K562 (cell line): ENCODE data around the gene PTGIS. TPM values are rescaled to one million over a fixed set of nuclear protein-coding genes. Genes with fewer than 3 reads are reported as not detected.

Experiments used
- ATAC-seq: fragments of 200-7000 bp; cut with Tn5 transposase; 3 replicates; pipeline ENCODE4 v1.9.1; 2020; ENCODE audit warnings: moderate library complexity
- BruUV-seq: library from RNA; stranded (reverse); fragments of 400-500 nt; replicated peaks from 2 replicates; lab custom pipeline; 2021; lab: Mats Ljungman, UMichigan
- CTCF ChIA-PET: fragments of 300-600 bp; formaldehyde crosslinking; extraction: SDS; loops from one replicate; lab custom pipeline; 2021; ENCODE audit warnings: low intra/inter-chr PET ratio; lab: Yijun Ruan, JAX
- POLR2A ChIA-PET: fragments of 300-600, 350-650 bp; sonication (Branson Sonifier 250); formaldehyde crosslinking; extraction: SDS; loops from one replicate; lab custom pipeline; 2021; ENCODE audit warnings: antibody characterized with exemption, inconsistent platforms; lab: Yijun Ruan, JAX
- DNase-seq, 4 experiments: peaks; one replicate each; pipeline versions ENCODE4 v3.0.0 to v3.0.0-alpha.2; 2011 to 2018; ENCODE audit warnings: low spot score in 3 of 4, mixed read lengths in 3 of 4; ENCODE audit errors: extremely low read depth in 1 of 4
- FAIRE-seq: peaks from 2 replicates; lab custom pipeline; 2011; peaks lifted over from hg19 to GRCh38; lab: Jason Lieb, UNC
- H2AFZ ChIP-seq: 2 replicates; pipeline ENCODE4 v1.6.0; 2011; ENCODE audit warnings: low read depth, low read length, control low read depth, inconsistent platforms
- H3K27ac ChIP-seq: fragments of 200-600 bp; 3 replicates; pipeline ENCODE4 v1.8.0; 2011; ENCODE audit warnings: low read depth, mild to moderate bottlenecking, control low read depth, inconsistent platforms, low read length, moderate library complexity, mixed read lengths; ENCODE audit errors: extremely low read depth
- H3K27me3 ChIP-seq, 2 experiments: fragments of 300-600 bp in 1 of 2; 2 replicates in 1 of 2; 3 replicates in 1 of 2; pipeline versions ENCODE4 v1.6.0 to v1.8.0; 2011; ENCODE audit warnings: inconsistent platforms in 2 of 2, low read length in 2 of 2, mild to moderate bottlenecking in 1 of 2, mixed read lengths in 1 of 2, moderate library complexity in 1 of 2; ENCODE audit not compliant: control insufficient read depth in 2 of 2, insufficient read depth in 2 of 2
- H3K36me3 ChIP-seq: fragments of 300-600 bp; 3 replicates; pipeline ENCODE4 v1.8.0; 2011; ENCODE audit warnings: mild to moderate bottlenecking, low read length, inconsistent platforms; ENCODE audit not compliant: control insufficient read depth, insufficient read depth
- H3K4me1 ChIP-seq, 2 experiments: fragments of 200-600 bp in 1 of 2; replicated peaks in 1 of 2; 2 replicates in 1 of 2; 3 replicates in 1 of 2; pipeline versions ENCODE4 v1.5.1 to v1.8.0; 2011; ENCODE audit warnings: inconsistent platforms in 2 of 2, low read length in 2 of 2, mild to moderate bottlenecking in 1 of 2, mixed read lengths in 1 of 2, moderate library complexity in 1 of 2; ENCODE audit not compliant: control insufficient read depth in 2 of 2, insufficient read depth in 2 of 2
- H3K4me2 ChIP-seq: 2 replicates; pipeline ENCODE4 v1.6.1; 2011; ENCODE audit warnings: low read length, control low read depth, inconsistent platforms, mixed read lengths; ENCODE audit not compliant: insufficient read depth
- H3K4me3 ChIP-seq: fragments of 200-600 bp; sonication (generic), shearing (Covaris generic); 2 replicates; pipeline ENCODE4 v1.5.1; 2016; ENCODE audit warnings: control low read depth, inconsistent platforms
- H3K79me2 ChIP-seq: fragments of 200-600 bp; 3 replicates; pipeline ENCODE4 v1.8.0; 2011; ENCODE audit warnings: low read length, inconsistent platforms; ENCODE audit not compliant: control insufficient read depth, insufficient read depth
- H3K9ac ChIP-seq, 2 experiments: 2 replicates each; pipeline versions ENCODE4 v1.6.0 to v1.6.1; 2011; ENCODE audit warnings: low read depth in 2 of 2, low read length in 2 of 2, control low read depth in 1 of 2, inconsistent platforms in 1 of 2, mild to moderate bottlenecking in 1 of 2, mixed read lengths in 1 of 2; ENCODE audit not compliant: insufficient read depth in 1 of 2
- H3K9me1 ChIP-seq: one replicate; pipeline ENCODE4 v1.6.0; 2011; ENCODE audit warnings: inconsistent platforms, mild to moderate bottlenecking, low read length, moderate library complexity; ENCODE audit not compliant: control insufficient read depth, insufficient read depth
- H3K9me3 ChIP-seq: replicated peaks from 2 replicates; pipeline ENCODE4 v1.5.1; 2011; ENCODE audit warnings: low read depth, low read length, inconsistent platforms; ENCODE audit not compliant: control insufficient read depth, insufficient read depth
- H4K20me1 ChIP-seq: replicated peaks from 2 replicates; pipeline ENCODE4 v1.6.1; 2011; ENCODE audit warnings: low read length, inconsistent platforms, mixed read lengths; ENCODE audit not compliant: control insufficient read depth, insufficient read depth
- BRF1 ChIP-seq: IDR thresholded peaks from 3 replicates; pipeline ENCODE4 v1.6.1; 2011; ENCODE audit warnings: borderline replicate concordance, mild to moderate bottlenecking; ENCODE audit not compliant: insufficient read length; ENCODE audit errors: extremely low read depth
- JUNB ChIP-seq: fragments of 450-650 bp; formaldehyde crosslinking; conservative IDR thresholded peaks from 2 replicates; pipeline ENCODE4 v1.4.0; 2020; ENCODE audit warnings: mild to moderate bottlenecking
- NR1H2 ChIP-seq: sonication (generic); formaldehyde crosslinking; IDR thresholded peaks from 2 replicates; pipeline ENCODE4 v1.4.0; 2020; ENCODE audit warnings: mild to moderate bottlenecking, missing genetic modification reagents
- PML ChIP-seq: IDR thresholded peaks from 2 replicates; pipeline ENCODE4 v1.6.1; 2012; ENCODE audit warnings: low read length, inconsistent platforms
- RBFOX2 ChIP-seq: fragments of 200-400 bp; formaldehyde crosslinking; IDR thresholded peaks from 2 replicates; pipeline ENCODE4 v1.6.1; 2017; ENCODE audit warnings: low read depth, mild to moderate bottlenecking, low read length, moderate library complexity
- SMARCA4 ChIP-seq: fragments of 450-650 bp; IDR thresholded peaks from 2 replicates; pipeline ENCODE4 v1.6.1; 2016
- STAG1 ChIP-seq: sonication (generic); formaldehyde crosslinking; IDR thresholded peaks from 2 replicates; pipeline ENCODE4 v1.5.0; 2020; ENCODE audit warnings: missing genetic modification reagents, borderline replicate concordance
- XRCC4 ChIP-seq: IDR thresholded peaks from one replicate; pipeline ENCODE4 v1.6.1; 2011; ENCODE audit not compliant: insufficient read depth, insufficient read length; ENCODE audit errors: extremely low read depth
- ZC3H8 ChIP-seq: fragments of 450-650 bp; IDR thresholded peaks from 2 replicates; pipeline ENCODE4 v1.6.1; 2017
- ZFP30 ChIP-seq: fragments of 250-450 bp; sonication (Bioruptor Pico); IDR thresholded peaks from 2 replicates; pipeline ENCODE4 v1.8.0; 2022; ENCODE audit warnings: moderate library complexity, mild to moderate bottlenecking, inconsistent platforms, borderline replicate concordance
- ZNF583 ChIP-seq: fragments of 250-450 bp; sonication (Bioruptor Pico); IDR thresholded peaks from 2 replicates; pipeline ENCODE4 v1.4.0; 2020
- ZNF644 ChIP-seq: fragments of 200-800 bp; sonication (Bioruptor generic); IDR thresholded peaks from 2 replicates; pipeline ENCODE4 v1.6.1; 2016; ENCODE audit warnings: low read depth, missing genetic modification characterization, missing compliant biosample characterization
- ZNF76 ChIP-seq: fragments of 250-450 bp; sonication (Bioruptor Pico); IDR thresholded peaks from 2 replicates; pipeline ENCODE4 v1.4.0; 2020; ENCODE audit warnings: mild to moderate bottlenecking, moderate library complexity, borderline replicate concordance
- WGBS: fragments of 100-300 bp; shearing (Covaris generic); methylation state at CpG from one replicate; pipeline ENCODE4 v1.1.6; 2016; ENCODE audit warnings: low coverage, mixed read lengths; ENCODE audit not compliant: insufficient coverage; ENCODE audit errors: missing lambda C conversion rate; 5-methylcytosine and 5-hydroxymethylcytosine counted together
- in situ Hi-C: fragments of 300-500 bp; cut with MboI; formaldehyde crosslinking; loops from 4 replicates; pipeline ENCODE4 v1.15.0; 2018; ENCODE audit warnings: inconsistent platforms, mixed read lengths
- intact Hi-C: fragments of 100-400 bp; cut with micrococcal nuclease; formaldehyde crosslinking; loops from 2 replicates; pipeline ENCODE4 v1.14.2; 2022
- polyA plus RNA-seq, 8 experiments: library from polyadenylated mRNA; depleted of rRNA in 4 of 8; stranded (reverse) in 5 of 8; unstranded in 3 of 8; fragments of >200 nt; fragmentation: Nextera tagmentation in 2 of 8; fragmentation: Illumina TruSeq in 1 of 8; extraction: Ambion mirVana in 2 of 8; extraction: Trizol in 1 of 8; gene quantifications; 2 replicates each; pipeline versions ENCODE4 v1.2.1 to v1.2.3, GENCODE V29; 2011 to 2014; ENCODE audit warnings: inconsistent platforms in 1 of 8, missing spikeins in 1 of 8
- total RNA-seq, 7 experiments: library from RNA; depleted of rRNA in 6 of 7; stranded (reverse); fragments of >200 nt in 6 of 7; fragmentation: Illumina TruSeq in 2 of 7; extraction: Trizol in 2 of 7; gene quantifications; 2 replicates each; pipeline versions ENCODE4 v1.2.1 to v1.2.3, GENCODE V29; 2011 to 2021; ENCODE audit warnings: low replicate concordance in 1 of 7
- TF ChIP-seq, protein P1 (sequence below): fragments of 250-450 bp; sonication (Bioruptor Pico); IDR thresholded peaks from 2 replicates; pipeline ENCODE4 v1.8.0; 2022; ENCODE audit warnings: moderate library complexity, mild to moderate bottlenecking, inconsistent platforms
- TF ChIP-seq, protein P2 (sequence below): sonication (generic); formaldehyde crosslinking; IDR thresholded peaks from 2 replicates; pipeline ENCODE4 v1.8.0; 2022; ENCODE audit warnings: mild to moderate bottlenecking, missing genetic modification reagents

Gene PTGIS
- total and polyA plus RNA-seq, 9 of the 15 experiments (the other 6 are each of a cell fraction or from before 2014, with no cell fraction given): not detected

DNA sequence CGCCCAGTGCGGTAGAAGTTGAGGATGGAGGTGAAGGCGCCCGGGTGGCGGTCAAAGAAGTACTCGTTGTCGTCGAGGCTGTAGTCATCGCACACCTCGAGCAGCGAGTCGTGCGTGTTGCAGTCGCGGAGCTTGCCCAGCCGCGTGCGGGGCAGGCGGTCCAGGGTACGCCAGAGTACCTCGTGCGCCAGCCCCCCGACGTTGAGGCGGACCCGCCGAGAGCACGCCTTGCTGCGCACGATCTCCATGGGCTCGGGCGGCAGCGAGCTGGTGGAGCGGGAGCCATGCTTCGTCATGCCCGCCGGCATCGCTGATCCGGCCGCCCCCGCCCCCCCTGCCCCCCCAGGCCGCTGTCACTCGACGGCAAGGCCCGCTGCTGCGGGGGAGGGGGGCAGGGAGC lies 85.8 kb downstream of the PTGIS start (continued):
- TF ChIP-seq, protein P1, sequence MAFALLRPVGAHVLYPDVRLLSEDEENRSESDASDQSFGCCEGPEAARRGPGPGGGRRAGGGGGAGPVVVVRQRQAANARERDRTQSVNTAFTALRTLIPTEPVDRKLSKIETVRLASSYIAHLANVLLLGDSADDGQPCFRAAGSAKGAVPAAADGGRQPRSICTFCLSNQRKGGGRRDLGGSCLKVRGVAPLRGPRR (CRISPR knock-in tag): no peak
- TF ChIP-seq STAG1 (CRISPR knock-in tag): no peak
- no peak for TF ChIP-seq RBFOX2
- TF ChIP-seq PML: no peak

DNA sequence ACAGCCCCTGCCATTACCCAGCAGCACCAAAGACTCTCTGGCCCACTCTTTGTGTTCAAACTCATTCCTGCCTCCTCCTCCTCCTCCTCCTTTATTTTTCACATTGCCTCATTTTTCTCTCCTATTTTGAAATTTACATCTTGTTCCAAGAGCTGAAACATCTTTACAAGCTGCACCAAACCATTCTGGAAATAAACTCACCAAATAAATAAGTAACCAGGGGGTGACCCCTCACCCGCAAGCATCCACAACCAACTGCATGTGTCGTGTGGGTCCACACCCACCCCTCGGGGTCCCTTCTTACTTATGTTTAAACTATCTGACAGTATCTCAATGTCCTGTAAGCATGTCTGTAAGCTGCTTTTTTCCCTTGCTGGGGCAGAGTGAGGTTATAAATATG lies 86.8 kb downstream of the PTGIS start:
- Histone ChIP-seq H3K36me3 (no peaks in the 10 kb centered on the region), H3K27ac (no peak overlapping the region), H3K9me1 (no peaks in the 10 kb centered on the region), H3K4me1 (peaks cover 0 to 16% of the 10 kb centered on the region in 2 experiments; a peak in 2 of 5 replicates), H4K20me1 (no peaks in the 10 kb centered on the region), H3K4me3 (no peak overlapping the region), H3K79me2 (no peaks in the 10 kb centered on the region), H3K9ac (no peak overlapping the region), H3K4me2 (no peak overlapping the region), H3K27me3 (peaks cover 2 to 16% of the 10 kb centered on the region in 2 experiments; a peak in 3 of 5 replicates), H2AFZ (no peak overlapping the region), H3K9me3 (no peaks in the 10 kb centered on the region)
- DNase-seq: no peak
- ATAC-seq: no peak
- ChIA-PET CTCF (no interaction called here), POLR2A (interaction anchor here (0.6 kb wide), 1 partner anchor 1061 kb away, joined by 3 read pairs; no protein-coding TSS in a partner anchor)
- in situ Hi-C loops (no loop called here), intact Hi-C loops (no loop called here)
- 2% methylated on average over 3 of the region's 3 CpGs for WGBS
- no TSS peak for BruUV-seq
- TF ChIP-seq NR1H2 (CRISPR knock-in tag) (no peak), ZC3H8 (no peak), XRCC4 (no peak), ZNF644 (tag) (no peak), ZNF583 (CRISPR knock-in tag) (no peak), BRF1 (no peak), ZNF76 (CRISPR knock-in tag) (no peak), JUNB (no peak), ZFP30 (CRISPR knock-in tag) (no peak), SMARCA4 (no peak)
- TF ChIP-seq, protein P2, sequence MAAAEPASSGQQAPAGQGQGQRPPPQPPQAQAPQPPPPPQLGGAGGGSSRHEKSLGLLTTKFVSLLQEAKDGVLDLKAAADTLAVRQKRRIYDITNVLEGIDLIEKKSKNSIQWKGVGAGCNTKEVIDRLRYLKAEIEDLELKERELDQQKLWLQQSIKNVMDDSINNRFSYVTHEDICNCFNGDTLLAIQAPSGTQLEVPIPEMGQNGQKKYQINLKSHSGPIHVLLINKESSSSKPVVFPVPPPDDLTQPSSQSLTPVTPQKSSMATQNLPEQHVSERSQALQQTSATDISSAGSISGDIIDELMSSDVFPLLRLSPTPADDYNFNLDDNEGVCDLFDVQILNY (CRISPR knock-in tag): no peak
- FAIRE-seq: no peak
